NB4 (cell line): Measurements from ENCODE around the gene ILF2.

Experiments used
- MAX ChIP-seq: IDR thresholded peaks from 2 replicates; pipeline ENCODE4 v1.6.1; 2011; ENCODE audit warnings: low read depth, low read length
- TF ChIP-seq, protein P1 (sequence below): IDR thresholded peaks from one replicate; pipeline ENCODE4 v1.5.1; 2012; ENCODE audit warnings: low read depth, low read length

DNA sequence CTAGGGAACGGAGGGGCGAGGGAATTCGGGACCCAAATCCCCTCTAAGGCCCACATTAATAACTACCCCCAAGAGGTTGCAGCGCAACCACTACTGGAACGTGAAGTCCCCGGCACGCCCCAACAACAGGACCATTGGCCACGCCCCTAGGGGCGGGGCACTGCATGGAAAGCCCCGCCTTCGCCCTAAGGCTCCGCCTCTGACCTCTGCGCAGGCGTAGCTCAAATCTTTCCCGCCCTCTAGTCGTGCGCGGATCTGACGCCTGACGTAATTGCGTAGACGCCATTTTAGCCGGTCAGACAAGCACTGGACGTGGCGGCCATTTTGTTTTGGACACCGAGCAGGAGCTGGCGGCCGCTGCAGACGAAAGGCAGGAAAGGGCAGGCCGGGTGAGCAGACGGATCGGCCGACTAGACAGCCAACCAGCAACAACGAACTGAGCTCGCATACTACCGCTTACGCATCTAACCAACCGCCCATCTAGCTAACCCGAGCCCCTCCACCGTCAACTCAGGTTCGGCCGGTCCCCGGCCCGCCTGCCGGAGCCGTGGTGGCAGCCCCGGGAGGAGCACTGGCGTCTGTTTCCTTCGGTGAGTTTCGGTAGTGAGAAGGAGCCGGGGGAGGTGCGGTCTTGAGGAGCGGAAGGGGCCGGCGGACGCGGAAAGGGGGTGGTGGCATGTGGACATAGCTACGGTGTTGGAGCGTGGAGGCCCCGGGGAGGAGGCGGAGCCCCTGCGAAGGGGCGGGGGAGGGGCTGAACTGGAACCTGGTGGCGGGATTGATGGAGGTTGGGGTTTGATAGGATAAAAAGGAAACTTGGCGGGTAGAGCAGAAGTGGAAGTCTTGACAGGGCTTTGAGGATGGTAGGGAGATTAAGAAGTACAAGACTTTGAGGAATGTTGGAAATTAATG, 36.8 kb downstream of the ILF2 start, which contains the start of gene CHTOP:
- peak; percentile 70 for TF ChIP-seq MAX
- TF ChIP-seq, protein P1, sequence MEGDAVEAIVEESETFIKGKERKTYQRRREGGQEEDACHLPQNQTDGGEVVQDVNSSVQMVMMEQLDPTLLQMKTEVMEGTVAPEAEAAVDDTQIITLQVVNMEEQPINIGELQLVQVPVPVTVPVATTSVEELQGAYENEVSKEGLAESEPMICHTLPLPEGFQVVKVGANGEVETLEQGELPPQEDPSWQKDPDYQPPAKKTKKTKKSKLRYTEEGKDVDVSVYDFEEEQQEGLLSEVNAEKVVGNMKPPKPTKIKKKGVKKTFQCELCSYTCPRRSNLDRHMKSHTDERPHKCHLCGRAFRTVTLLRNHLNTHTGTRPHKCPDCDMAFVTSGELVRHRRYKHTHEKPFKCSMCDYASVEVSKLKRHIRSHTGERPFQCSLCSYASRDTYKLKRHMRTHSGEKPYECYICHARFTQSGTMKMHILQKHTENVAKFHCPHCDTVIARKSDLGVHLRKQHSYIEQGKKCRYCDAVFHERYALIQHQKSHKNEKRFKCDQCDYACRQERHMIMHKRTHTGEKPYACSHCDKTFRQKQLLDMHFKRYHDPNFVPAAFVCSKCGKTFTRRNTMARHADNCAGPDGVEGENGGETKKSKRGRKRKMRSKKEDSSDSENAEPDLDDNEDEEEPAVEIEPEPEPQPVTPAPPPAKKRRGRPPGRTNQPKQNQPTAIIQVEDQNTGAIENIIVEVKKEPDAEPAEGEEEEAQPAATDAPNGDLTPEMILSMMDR = no peak
